Activated CD8-positive, alpha-beta memory T cell treated with anti-CD3 and anti-CD28 coated beads for 24 hours (primary cell): ENCODE measurements around the gene KCNJ14.

Experiments used
- DNase-seq: peaks from one replicate; pipeline ENCODE4 v3.0.0-alpha.2; 2020

Gene KCNJ14

GRCh38 chr19:48445606-48446481 lies 9.5 kb upstream of the KCNJ14 start, which contains the start of gene GRWD1:
Gene GRWD1 (plus strand): TSS chr19:48445983. CDS start chr19:48446006, 23 bp downstream.
- DNase-seq, result peak; percentile 93

- DNase-seq, result no peak
Measured at GRCh38 chr19:48446579-48446978, 8.8 kb upstream of the KCNJ14 start.

- DNase-seq, result no peak
Measured at GRCh38 chr19:48448563-48448962, 6.8 kb upstream of the KCNJ14 start.

GRCh38 chr19:48450441-48450840 lies 4.9 kb upstream of the KCNJ14 start:
- no peak for DNase-seq

- DNase-seq, result no peak
Measured at GRCh38 chr19:48450863-48451262, 4.5 kb upstream of the KCNJ14 start.

- DNase-seq, result no peak
Measured at GRCh38 chr19:48451624-48452023, 3.8 kb upstream of the KCNJ14 start.

- DNase-seq, result no peak
Measured at GRCh38 chr19:48452289-48453190, 2.8 kb upstream of the KCNJ14 start.

GRCh38 chr19:48454150-48454730 lies 1.1 kb upstream of the KCNJ14 start:
- no peak for DNase-seq

GRCh38 chr19:48455908-48456562 lies 661 bp downstream of the KCNJ14 start:
- no peak for DNase-seq

- DNase-seq, result no peak
Measured at GRCh38 chr19:48456864-48457263, 1.5 kb downstream of the KCNJ14 start.

GRCh38 chr19:48458016-48458415 lies 2.6 kb downstream of the KCNJ14 start:
- DNase-seq, result no peak

- no peak for DNase-seq
Measured at GRCh38 chr19:48461651-48461981, 6.2 kb downstream of the KCNJ14 start.

- DNase-seq, result no peak
Measured at GRCh38 chr19:48461982-48462655, 6.7 kb downstream of the KCNJ14 start.

GRCh38 chr19:48465215-48465614 lies 9.8 kb downstream of the KCNJ14 start:
- DNase-seq, result no peak

- DNase-seq, result no peak
Measured at GRCh38 chr19:48466561-48467325, 11.4 kb downstream of the KCNJ14 start.

GRCh38 chr19:48468772-48469288 lies 13.5 kb downstream of the KCNJ14 start:
- DNase-seq, result peak; percentile 99

- peak; percentile 87 for DNase-seq
Measured at GRCh38 chr19:48469289-48469881, 14.0 kb downstream of the KCNJ14 start, which contains the start of gene CYTH2. Gene CYTH2 (plus strand): TSS chr19:48469369. CDS start chr19:48469508, 139 bp downstream.

GRCh38 chr19:48469934-48470680 lies 14.7 kb downstream of the KCNJ14 start:
- no peak for DNase-seq

- DNase-seq, result no peak
Measured at GRCh38 chr19:48470856-48471255, 15.5 kb downstream of the KCNJ14 start.

- DNase-seq, result no peak
Measured at GRCh38 chr19:48471836-48472235, 16.5 kb downstream of the KCNJ14 start.
